ENCODE data around the gene BBS9.

The BBS9 gene

GRCh38 chr7:33425929-33426678, 296.7 kb downstream of the BBS9 start:
- DNase-seq (ENCODE audit: extremely low read depth, low read depth) = no peak
- no peak overlapping the region for H3K4me3 ChIP-seq (replicated peaks; ENCODE audit: low read depth, low read length)

GRCh38 chr7:33428415-33428814, 299.1 kb downstream of the BBS9 start:
- no peak overlapping the region for H3K4me3 ChIP-seq (replicated peaks; ENCODE audit: low read depth, low read length)
- no peak for TF ChIP-seq CTCF (IDR thresholded peaks at IDR 0.05; ENCODE audit: low read depth, low read length, missing control alignments)
- no peak for DNase-seq (ENCODE audit: extremely low read depth, low read depth)

More at GRCh38 chr7:33425929-33426678, 296.7 kb downstream of the BBS9 start:
- no peak for TF ChIP-seq CTCF (IDR thresholded peaks at IDR 0.05; ENCODE audit: low read depth, low read length, missing control alignments)

- DNase-seq (ENCODE audit: extremely low read depth, low read depth) = no peak
- TF ChIP-seq CTCF (IDR thresholded peaks at IDR 0.05; ENCODE audit: low read depth, low read length, missing control alignments) = no peak
These were observed 302.2 kb downstream of the BBS9 start for GRCh38 chr7:33431543-33431942.

GRCh38 chr7:33432821-33433220, 303.5 kb downstream of the BBS9 start:
- H3K4me3 ChIP-seq (replicated peaks; ENCODE audit: low read depth, low read length) = no peak overlapping the region
- no peak for TF ChIP-seq CTCF (IDR thresholded peaks at IDR 0.05; ENCODE audit: low read depth, low read length, missing control alignments)
- no peak for DNase-seq (ENCODE audit: extremely low read depth, low read depth)

More at GRCh38 chr7:33431543-33431942, 302.2 kb downstream of the BBS9 start:
- H3K4me3 ChIP-seq (replicated peaks; ENCODE audit: low read depth, low read length) = no peak overlapping the region

GRCh38 chr7:33433357-33433756, 304.0 kb downstream of the BBS9 start:
- DNase-seq (ENCODE audit: extremely low read depth, low read depth) = no peak
- TF ChIP-seq CTCF (IDR thresholded peaks at IDR 0.05; ENCODE audit: low read depth, low read length, missing control alignments) = no peak
- no peak overlapping the region for H3K4me3 ChIP-seq (replicated peaks; ENCODE audit: low read depth, low read length)

- no peak for DNase-seq (ENCODE audit: extremely low read depth, low read depth)
- no peak for TF ChIP-seq CTCF (IDR thresholded peaks at IDR 0.05; ENCODE audit: low read depth, low read length, missing control alignments)
- no peak overlapping the region for H3K4me3 ChIP-seq (replicated peaks; ENCODE audit: low read depth, low read length)
These were observed 315.1 kb downstream of the BBS9 start for GRCh38 chr7:33444511-33444910.

GRCh38 chr7:33446551-33446950, 317.2 kb downstream of the BBS9 start:
- no peak for DNase-seq (ENCODE audit: extremely low read depth, low read depth)
- H3K4me3 ChIP-seq (replicated peaks; ENCODE audit: low read depth, low read length) = no peak overlapping the region
- no peak for TF ChIP-seq CTCF (IDR thresholded peaks at IDR 0.05; ENCODE audit: low read depth, low read length, missing control alignments)

Data from HFF-Myc (cell line).